GM06990 (cell line): ENCODE measurements around the gene PTPRN2.

Source experiments
- DNase-seq: peaks from one replicate; pipeline ENCODE4 v3.0.0-alpha.2; 2011; ENCODE audit not compliant: insufficient read length; ENCODE audit errors: extremely low read depth
- H3K27me3 ChIP-seq: replicated peaks from 2 replicates; pipeline ENCODE4 v1.6.0; 2011; ENCODE audit warnings: low read length; ENCODE audit not compliant: control insufficient read depth, insufficient read depth
- H3K36me3 ChIP-seq: 2 replicates; pipeline ENCODE4 v1.5.1; 2011; ENCODE audit warnings: low read length; ENCODE audit not compliant: control insufficient read depth, insufficient read depth
- H3K4me3 ChIP-seq: replicated peaks from 2 replicates; pipeline ENCODE4 v1.5.1; 2011; ENCODE audit warnings: low read depth, mild to moderate bottlenecking, control low read depth, low read length
- CTCF ChIP-seq: IDR thresholded peaks from 2 replicates; pipeline ENCODE4 v1.5.1; 2011; ENCODE audit warnings: low read length, control low read depth, mild to moderate bottlenecking, inconsistent platforms; ENCODE audit not compliant: insufficient read depth, poor library complexity, severe bottlenecking

The PTPRN2 gene

DNA sequence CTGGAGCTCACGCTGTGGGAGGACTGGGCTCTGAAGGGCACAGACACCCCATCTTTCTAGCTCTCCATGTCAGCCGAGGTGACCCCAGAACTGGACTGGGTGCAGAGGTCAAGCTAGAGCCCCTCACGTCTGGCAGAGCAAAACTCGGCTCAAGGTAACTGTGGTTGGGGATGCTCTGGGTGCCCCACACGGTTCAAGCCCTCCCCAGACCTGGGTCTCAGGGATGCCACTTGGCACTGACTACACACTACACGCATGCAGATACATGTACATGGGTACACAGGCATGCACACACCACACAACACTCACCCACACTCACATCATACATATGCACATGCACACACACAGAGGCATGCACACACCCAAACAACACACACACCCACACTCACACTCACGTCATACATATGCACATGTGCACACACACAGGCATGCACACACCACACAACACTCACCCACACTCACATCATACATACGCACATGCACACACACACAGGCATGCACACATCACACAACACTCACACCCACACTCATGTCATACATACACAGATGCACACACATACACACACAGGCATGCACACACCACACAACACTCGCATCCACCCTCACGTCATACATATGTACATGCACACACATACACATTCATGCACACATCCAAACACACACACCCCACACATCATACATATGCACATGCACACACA lies 1031.5 kb downstream of the PTPRN2 start:
- no peak for TF ChIP-seq CTCF
- Histone ChIP-seq H3K27me3 (no peaks in the 10 kb centered on the region), H3K4me3 (no peak overlapping the region), H3K36me3 (no peaks in the 10 kb centered on the region)
- no peak for DNase-seq

- Histone ChIP-seq H3K36me3 (no peaks in the 10 kb centered on the region), H3K27me3 (no peaks in the 10 kb centered on the region), H3K4me3 (no peak overlapping the region)
- no peak for TF ChIP-seq CTCF
- DNase-seq: no peak
Measured at GRCh38 chr7:157555313-157555712, 1032.3 kb downstream of the PTPRN2 start.

GRCh38 chr7:157554393-157555238 lies 1033.0 kb downstream of the PTPRN2 start:
- no peak for DNase-seq
- Histone ChIP-seq H3K4me3 (no peak overlapping the region), H3K36me3 (no peaks in the 10 kb centered on the region), H3K27me3 (no peaks in the 10 kb centered on the region)
- TF ChIP-seq CTCF: no peak

- H3K27me3 ChIP-seq: no peaks in the 10 kb centered on the region
- H3K36me3 ChIP-seq: no peaks in the 10 kb centered on the region
- TF ChIP-seq CTCF: no peak
- no peak for DNase-seq
- no peak overlapping the region for H3K4me3 ChIP-seq
Measured at GRCh38 chr7:157553256-157553655, 1034.4 kb downstream of the PTPRN2 start.

GRCh38 chr7:157552295-157552993 lies 1035.2 kb downstream of the PTPRN2 start:
- TF ChIP-seq CTCF: no peak
- H3K36me3 ChIP-seq: no peaks in the 10 kb centered on the region
- H3K27me3 ChIP-seq: no peaks in the 10 kb centered on the region
- no peak overlapping the region for H3K4me3 ChIP-seq
- DNase-seq: no peak
